OCI-LY3 (cell line): Measurements from ENCODE around the gene LDB2.

ENCODE experiments used
- CTCF ChIP-seq: fragments of 200-600, 300-600 bp; sonication (generic); IDR thresholded peaks from 2 replicates; pipeline ENCODE4 v1.5.1; 2014; ENCODE audit warnings: antibody characterized with exemption, low read length, low read depth
- EZH2phosphoT487 ChIP-seq: fragments of 200-600 bp; shearing (Covaris generic); IDR thresholded peaks from 2 replicates; pipeline ENCODE4 v1.6.1; 2018; ENCODE audit warnings: antibody characterized with exemption, mixed run types, low read depth

DNA sequence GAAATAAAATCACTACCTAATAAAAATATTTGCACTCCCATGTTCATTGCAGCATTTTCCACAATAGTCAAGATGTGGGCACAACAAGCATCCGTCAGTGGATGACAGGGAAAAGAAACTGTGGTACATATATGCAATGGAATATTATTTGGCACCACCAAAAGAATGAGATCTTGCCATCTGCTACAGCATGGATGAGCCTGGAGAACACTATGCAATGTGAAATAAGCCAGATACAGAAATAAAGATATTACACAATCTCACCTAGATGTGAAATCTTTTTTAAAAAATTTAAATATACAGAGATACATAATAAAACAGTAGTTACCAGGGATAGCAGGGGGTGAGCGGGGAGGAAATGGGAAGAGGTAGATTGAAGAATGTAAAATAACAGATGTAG, 44.8 kb downstream of the LDB2 start:
- TF ChIP-seq CTCF (no peak), EZH2phosphoT487 (no peak)
